HCT116 (cell line): ENCODE results near the gene MAML3. TPM values are rescaled to one million over a fixed set of nuclear protein-coding genes. Genes with fewer than 3 reads are reported as not detected.

Experiments used
- ATAC-seq: fragments of 200-7000 bp; cut with Tn5 transposase; 2 replicates; pipeline ENCODE4 v1.9.1; 2020; ENCODE audit warnings: mild to moderate bottlenecking, moderate library complexity
- BruUV-seq: library from RNA; stranded (reverse); fragments of 400-500 nt; replicated peaks from 2 replicates; lab custom pipeline; 2021; lab: Mats Ljungman, UMichigan
- CTCF ChIA-PET: fragments of 300-600 bp; sonication (Branson Sonifier 250); formaldehyde crosslinking; loops from one replicate; lab custom pipeline; 2021; ENCODE audit warnings: antibody characterized with exemption; lab: Charles Lee
- POLR2A ChIA-PET: fragments of 300-600, 350-600 bp; sonication (Branson Sonifier 250); formaldehyde crosslinking; loops from one replicate; lab custom pipeline; 2021; ENCODE audit warnings: antibody characterized with exemption; lab: Charles Lee
- RAD21 ChIA-PET, 2 experiments: fragments of 300-600 bp; sonication (Branson Sonifier 250); formaldehyde crosslinking; loops; one replicate each; lab custom pipeline; 2023; ENCODE audit warnings: low total read pairs in 2 of 2; ENCODE audit not compliant: uncharacterized antibody in 2 of 2, unreplicated experiment in 2 of 2, low non-redundant PET in 1 of 2; lab: Charles Lee
- DNase-seq: peaks from one replicate; pipeline ENCODE4 v3.0.0-alpha.2; 2010; ENCODE audit warnings: low read depth, low spot score
- H2AFZ ChIP-seq: fragments of 200-600 bp; shearing (Covaris generic), sonication (generic); 2 replicates; pipeline ENCODE4 v1.6.1; 2017; ENCODE audit warnings: low read depth, mixed run types, mixed read lengths, antibody characterized with exemption, low read length; ENCODE audit not compliant: poor library complexity, severe bottlenecking
- H3K27ac ChIP-seq: 2 replicates; pipeline ENCODE4 v1.5.1; 2012; ENCODE audit warnings: low read depth, low read length
- H3K27me3 ChIP-seq: fragments of 200-600 bp; sonication (generic); 2 replicates; pipeline ENCODE4 v1.6.1; 2016; ENCODE audit warnings: mixed run types, low read length, mixed read lengths; ENCODE audit not compliant: insufficient read depth
- H3K36me3 ChIP-seq, 2 experiments: fragments of 200-500 bp in 1 of 2; fragments of 200-600 bp in 1 of 2; sonication (Bioruptor generic) in 1 of 2; sonication (generic) in 1 of 2; 2 replicates each; pipeline versions ENCODE4 v1.5.1 to v1.6.1; 2014 to 2016; ENCODE audit warnings: low read length in 2 of 2, inconsistent platforms in 1 of 2, mixed read lengths in 1 of 2, mixed run types in 1 of 2; ENCODE audit not compliant: insufficient read depth in 2 of 2, control insufficient read depth in 1 of 2
- H3K4me1 ChIP-seq, 2 experiments: fragments of 200-600 bp in 1 of 2; sonication (generic) in 1 of 2; 2 replicates each; pipeline versions ENCODE4 v1.5.1 to v1.6.1; 2012 to 2017; ENCODE audit warnings: low read length in 2 of 2, inconsistent platforms in 1 of 2, mild to moderate bottlenecking in 1 of 2, mixed read lengths in 1 of 2, mixed run types in 1 of 2, moderate library complexity in 1 of 2; ENCODE audit not compliant: insufficient read depth in 2 of 2, control insufficient read depth in 1 of 2
- H3K4me2 ChIP-seq: fragments of 200-600 bp; sonication (generic); 2 replicates; pipeline ENCODE4 v1.6.1; 2017; ENCODE audit warnings: mixed run types, low read length, mixed read lengths
- H3K4me3 ChIP-seq, 2 experiments: fragments of 200-600 bp in 1 of 2; sonication (generic) in 1 of 2; replicated peaks in 1 of 2; 2 replicates each; pipeline ENCODE4 v1.5.1; 2011 to 2016; ENCODE audit warnings: low read length in 2 of 2, control low read depth in 1 of 2, low read depth in 1 of 2, mild to moderate bottlenecking in 1 of 2, mixed read lengths in 1 of 2, mixed run types in 1 of 2
- H3K79me2 ChIP-seq: fragments of 200-600 bp; sonication (generic); 2 replicates; pipeline ENCODE4 v1.6.1; 2017; ENCODE audit warnings: mild to moderate bottlenecking, mixed run types, low read length, moderate library complexity, mixed read lengths; ENCODE audit not compliant: insufficient read depth
- H3K9ac ChIP-seq: fragments of 200-600 bp; sonication (generic); 2 replicates; pipeline ENCODE4 v1.6.1; 2016; ENCODE audit warnings: low read length, mixed read lengths
- H3K9me2 ChIP-seq: fragments of 200-600 bp; sonication (generic), shearing (Covaris generic); 2 replicates; pipeline ENCODE4 v1.6.1; 2017; ENCODE audit warnings: mixed run types, mild to moderate bottlenecking, moderate library complexity; ENCODE audit not compliant: insufficient read depth
- H3K9me3 ChIP-seq, 2 experiments: fragments of 200-500 bp in 1 of 2; fragments of 200-600 bp in 1 of 2; sonication (Bioruptor generic) in 1 of 2; sonication (generic) in 1 of 2; 2 replicates each; pipeline ENCODE4 v1.6.1; 2014 to 2017; ENCODE audit warnings: low read length in 2 of 2, mixed read lengths in 2 of 2, inconsistent platforms in 1 of 2, low read depth in 1 of 2, mild to moderate bottlenecking in 1 of 2, mixed run types in 1 of 2, moderate library complexity in 1 of 2; ENCODE audit not compliant: control insufficient read depth in 1 of 2, insufficient read depth in 1 of 2
- H4K20me1 ChIP-seq: fragments of 200-600 bp; sonication (generic), shearing (Covaris generic); 2 replicates; pipeline ENCODE4 v1.6.1; 2017; ENCODE audit warnings: mixed run types, mild to moderate bottlenecking, moderate library complexity; ENCODE audit not compliant: insufficient read depth
- ATF3 ChIP-seq: IDR thresholded peaks from 2 replicates; pipeline ENCODE4 v1.6.1; 2012
- CEBPB ChIP-seq: IDR thresholded peaks from 2 replicates; pipeline ENCODE4 v1.6.1; 2012; ENCODE audit warnings: low read depth
- EGR1 ChIP-seq: IDR thresholded peaks from 2 replicates; pipeline ENCODE4 v1.6.1; 2012; ENCODE audit warnings: low read depth
- ELF1 ChIP-seq: IDR thresholded peaks from 2 replicates; pipeline ENCODE4 v1.6.1; 2012; ENCODE audit warnings: low read depth, borderline replicate concordance
- EZH2 ChIP-seq: fragments of 200-600 bp; sonication (generic); IDR thresholded peaks from 2 replicates; pipeline ENCODE4 v1.6.1; 2017; ENCODE audit warnings: antibody characterized with exemption, mixed run types
- EZH2phosphoT487 ChIP-seq: fragments of 200-600 bp; IDR thresholded peaks from 2 replicates; pipeline ENCODE4 v1.6.1; 2018; ENCODE audit warnings: antibody characterized with exemption, borderline replicate concordance
- FOSL1 ChIP-seq: IDR thresholded peaks from 2 replicates; pipeline ENCODE4 v1.6.1; 2012; ENCODE audit warnings: low read depth
- POLR2A ChIP-seq: IDR thresholded peaks from 2 replicates; pipeline ENCODE4 v1.7.0; 2011; ENCODE audit warnings: borderline replicate concordance; ENCODE audit not compliant: insufficient read depth, insufficient read length; ENCODE audit errors: extremely low read depth
- POLR2AphosphoS5 ChIP-seq: IDR thresholded peaks from 2 replicates; pipeline ENCODE4 v1.6.1; 2011; ENCODE audit warnings: mild to moderate bottlenecking, low read depth, low read length, moderate library complexity
- RAD21 ChIP-seq: IDR thresholded peaks from 2 replicates; pipeline ENCODE4 v1.6.1; 2012; ENCODE audit warnings: low read depth, mild to moderate bottlenecking
- SIN3A ChIP-seq: IDR thresholded peaks from 2 replicates; pipeline ENCODE4 v1.6.1; 2012; ENCODE audit warnings: low read depth
- SP1 ChIP-seq: IDR thresholded peaks from 2 replicates; pipeline ENCODE4 v1.6.1; 2012; ENCODE audit warnings: low read depth
- SRF ChIP-seq: IDR thresholded peaks from 2 replicates; pipeline ENCODE4 v1.6.1; 2012; ENCODE audit warnings: low read depth
- YY1 ChIP-seq: IDR thresholded peaks from 2 replicates; pipeline ENCODE4 v1.6.1; 2011; ENCODE audit warnings: low read length, low read depth, moderate library complexity, mild to moderate bottlenecking; ENCODE audit not compliant: insufficient replicate concordance; ENCODE audit errors: extremely low read depth
- ZBTB33 ChIP-seq: IDR thresholded peaks from 2 replicates; pipeline ENCODE4 v1.6.1; 2011; ENCODE audit warnings: mild to moderate bottlenecking, low read length, moderate library complexity; ENCODE audit not compliant: insufficient replicate concordance; ENCODE audit errors: extremely low read depth
- ZFX ChIP-seq: fragments of 450-650 bp; IDR thresholded peaks from 2 replicates; pipeline ENCODE4 v1.6.1; 2017
- intact Hi-C: fragments of 100-400 bp; cut with micrococcal nuclease; formaldehyde crosslinking; loops from 2 replicates; pipeline ENCODE4 v1.10.0; 2022
- total RNA-seq: library from RNA; stranded (reverse); gene quantifications from one replicate; pipeline ENCODE4 v1.2.1, GENCODE V29; 2021; ENCODE audit not compliant: unreplicated experiment

Gene MAML3
- total RNA-seq, 1 experiment from 2014 or later: 3.1 TPM

GRCh38 chr4:139668658-139669201 is 485.3 kb downstream of the MAML3 start:
- DNase-seq (no peak), ATAC-seq (no peak)
- H3K27ac ChIP-seq: no peak overlapping the region
- H4K20me1 ChIP-seq: no peaks in the 10 kb centered on the region
- H3K36me3 ChIP-seq: no peaks in the 10 kb centered on the region
- no peak overlapping the region for H2AFZ ChIP-seq
- TF ChIP-seq EZH2 (no peak), ZFX (no peak), ZBTB33 (no peak), ATF3 (no peak), EZH2phosphoT487 (no peak), RAD21 (no peak), SP1 (no peak)
- H3K4me3 ChIP-seq: no peak overlapping the region
- ChIA-PET CTCF (no interaction called here), POLR2A (no interaction called here), RAD21 (no interaction called here)
- H3K9ac ChIP-seq: no peak overlapping the region
- no peaks in the 10 kb centered on the region for H3K9me3 ChIP-seq
- no peaks in the 10 kb centered on the region for H3K9me2 ChIP-seq
- intact Hi-C loops: no loop called here
- peaks cover 9 to 23% of the 10 kb centered on the region in 2 experiments; a peak in 3 of 4 replicates for H3K4me1 ChIP-seq
- BruUV-seq: no TSS peak
- no peaks in the 10 kb centered on the region for H3K27me3 ChIP-seq
- H3K4me2 ChIP-seq: no peak overlapping the region
- H3K79me2 ChIP-seq: no peaks in the 10 kb centered on the region

- no peak overlapping the region for H3K27ac ChIP-seq
- ATAC-seq: no peak
- no peaks in the 10 kb centered on the region for H4K20me1 ChIP-seq
- H3K4me3 ChIP-seq: no peak overlapping the region
- H3K4me1 ChIP-seq: peaks cover 9 to 23% of the 10 kb centered on the region in 2 experiments; a peak in 3 of 4 replicates
- intact Hi-C loops: no loop called here
- no TSS peak for BruUV-seq
- no peak for TF ChIP-seq YY1
- TF ChIP-seq EGR1: no peak
- TF ChIP-seq ELF1: no peak
- no peak for TF ChIP-seq ATF3
- TF ChIP-seq SRF: no peak
- no peak for TF ChIP-seq POLR2A
- no peak for TF ChIP-seq POLR2AphosphoS5
- TF ChIP-seq SIN3A: no peak
- TF ChIP-seq RAD21: no peak
- TF ChIP-seq FOSL1: no peak
- TF ChIP-seq CEBPB: no peak
- H3K9me2 ChIP-seq: no peaks in the 10 kb centered on the region
- H3K27me3 ChIP-seq: no peaks in the 10 kb centered on the region
- CTCF ChIA-PET: no interaction called here
- no peaks in the 10 kb centered on the region for H3K9me3 ChIP-seq
- H3K79me2 ChIP-seq: no peaks in the 10 kb centered on the region
- H3K36me3 ChIP-seq: no peaks in the 10 kb centered on the region
- POLR2A ChIA-PET: no interaction called here
- RAD21 ChIA-PET: no interaction called here
- no peak overlapping the region for H2AFZ ChIP-seq
- no peak overlapping the region for H3K4me2 ChIP-seq
- no peak overlapping the region for H3K9ac ChIP-seq
- DNase-seq: no peak
Observed at GRCh38 chr4:139668036-139668435, 485.9 kb downstream of the MAML3 start.
